SU-DHL-6 (cell line): ENCODE measurements around the gene CCDC68.

Experiments
- CTCF ChIP-seq: fragments of 200-600 bp; sonication (generic); IDR thresholded peaks from one replicate; pipeline ENCODE4 v1.5.1; 2017; ENCODE audit warnings: antibody characterized with exemption, mild to moderate bottlenecking, low read length, moderate library complexity; ENCODE audit not compliant: insufficient read depth, poor library complexity, severe bottlenecking
- EZH2phosphoT487 ChIP-seq: fragments of 200-600 bp; sonication (generic), shearing (Covaris generic); conservative IDR thresholded peaks from 2 replicates; pipeline ENCODE4 v1.6.1; 2018; ENCODE audit warnings: mild to moderate bottlenecking, antibody characterized with exemption, low read length, moderate library complexity, mixed read lengths

GRCh38 chr18:54946149-54946581 lies 13.1 kb downstream of the CCDC68 start:
- no peak for TF ChIP-seq CTCF
- no peak for TF ChIP-seq EZH2phosphoT487
